ENCODE measurements around the gene SSB. TPM values are rescaled to one million over a fixed set of nuclear protein-coding genes. Genes with fewer than 3 reads are reported as not detected.

The SSB gene
- total and polyA plus RNA-seq, 2 donors from 2014 or later, result 82.0 to 86.6 TPM

GRCh38 chr2:169778446-169778845, 20.2 kb upstream of the SSB start:
- H3K27me3 ChIP-seq (ENCODE audit: control insufficient read depth, insufficient read depth, low read length), result no peaks in the 10 kb centered on the region
- intact Hi-C loops (cut with DNase I), result no loop called here
- no peaks in the 10 kb centered on the region for H3K4me1 ChIP-seq (ENCODE audit: control insufficient read depth in 2 of 3, insufficient read depth in 2 of 3, low read depth in 1 of 3, low read length in 3 of 3)
- H3K9me3 ChIP-seq (ENCODE audit: control insufficient read depth in 2 of 3, insufficient read depth in 1 of 3, low read length in 3 of 3), result no peaks in the 10 kb centered on the region
- no peak overlapping the region for H3K9ac ChIP-seq (ENCODE audit: low read length in 3 of 3)
- no peaks in the 10 kb centered on the region for H3K36me3 ChIP-seq (ENCODE audit: control insufficient read depth in 2 of 3, insufficient read depth in 3 of 3, low read length in 3 of 3)
- no peak for TF ChIP-seq CTCF (IDR thresholded peaks at IDR 0.05; ENCODE audit: borderline replicate concordance, extremely low read depth, insufficient read depth)
- no peak overlapping the region for H3K4me3 ChIP-seq (ENCODE audit: low read length in 3 of 3)
- H3K27ac ChIP-seq (ENCODE audit: low read depth in 2 of 2, low read length in 2 of 2), result no peak overlapping the region
- no peak for DNase-seq
- FAIRE-seq, result no peak

GRCh38 chr2:169781249-169782013, 17.2 kb upstream of the SSB start:
- H3K4me1 ChIP-seq (ENCODE audit: control insufficient read depth in 2 of 3, insufficient read depth in 2 of 3, low read depth in 1 of 3, low read length in 3 of 3), result no peaks in the 10 kb centered on the region
- TF ChIP-seq CTCF (IDR thresholded peaks at IDR 0.05; ENCODE audit: borderline replicate concordance, extremely low read depth, insufficient read depth), result no peak
- no peaks in the 10 kb centered on the region for H3K36me3 ChIP-seq (ENCODE audit: control insufficient read depth in 2 of 3, insufficient read depth in 3 of 3, low read length in 3 of 3)
- H3K27ac ChIP-seq (ENCODE audit: low read depth in 2 of 2, low read length in 2 of 2), result no peak overlapping the region
- no peaks in the 10 kb centered on the region for H3K9me3 ChIP-seq (ENCODE audit: control insufficient read depth in 2 of 3, insufficient read depth in 1 of 3, low read length in 3 of 3)
- H3K27me3 ChIP-seq (ENCODE audit: control insufficient read depth, insufficient read depth, low read length), result no peaks in the 10 kb centered on the region
- H3K9ac ChIP-seq (ENCODE audit: low read length in 3 of 3), result no peak overlapping the region
- no peak overlapping the region for H3K4me3 ChIP-seq (ENCODE audit: low read length in 3 of 3)
- DNase-seq, result no peak
- FAIRE-seq, result no peak
- intact Hi-C loops (cut with DNase I), result no loop called here

- TF ChIP-seq CTCF (IDR thresholded peaks at IDR 0.05; ENCODE audit: borderline replicate concordance, extremely low read depth, insufficient read depth), result no peak
- Histone ChIP-seq H3K27me3 (ENCODE audit: control insufficient read depth, insufficient read depth, low read length) (no peaks in the 10 kb centered on the region), H3K36me3 (ENCODE audit: control insufficient read depth in 2 of 3, insufficient read depth in 3 of 3, low read length in 3 of 3) (no peaks in the 10 kb centered on the region), H3K4me1 (ENCODE audit: control insufficient read depth in 2 of 3, insufficient read depth in 2 of 3, low read depth in 1 of 3, low read length in 3 of 3) (no peaks in the 10 kb centered on the region), H3K9me3 (ENCODE audit: control insufficient read depth in 2 of 3, insufficient read depth in 1 of 3, low read length in 3 of 3) (no peaks in the 10 kb centered on the region), H3K9ac (ENCODE audit: low read length in 3 of 3) (no peak overlapping the region), H3K27ac (ENCODE audit: low read depth in 2 of 2, low read length in 2 of 2) (no peak overlapping the region), H3K4me3 (ENCODE audit: low read length in 3 of 3) (no peak overlapping the region)
- DNase-seq (no peak), FAIRE-seq (no peak)
- intact Hi-C loops (cut with DNase I), result no loop called here
Measured at GRCh38 chr2:169782513-169782912, 16.2 kb upstream of the SSB start.
